Activated CD8-positive, alpha-beta memory T cell treated with anti-CD3 and anti-CD28 coated beads for 36 hours (primary cell): ENCODE data around the gene CLSTN1. TPM values are rescaled to one million over a fixed set of nuclear protein-coding genes. Genes with fewer than 3 reads are reported as not detected.
"Not testable (repeated sequence)": the region's sequence is repeated elsewhere in the genome, so short reads cannot be mapped to it uniquely, and the experiment has no call there.

ENCODE experiments used
- CTCF ChIA-PET: fragments of 350-600 bp; sonication (Branson Sonifier 250); formaldehyde crosslinking; loops from one replicate; lab custom pipeline; 2021; ENCODE audit warnings: antibody characterized with exemption; lab: Charles Lee
- POLR2A ChIA-PET: fragments of 350-600 bp; sonication (Branson Sonifier 250); formaldehyde crosslinking; loops from one replicate; lab custom pipeline; 2021; ENCODE audit warnings: antibody characterized with exemption; lab: Charles Lee
- total RNA-seq, 2 experiments: library from RNA; stranded (reverse); gene quantifications; one replicate each; pipeline ENCODE4 v1.2.3, GENCODE V29; 2021

CLSTN1 gene
- total RNA-seq, 2 experiments from 2014 or later, result 38.8 to 40.8 TPM

DNA sequence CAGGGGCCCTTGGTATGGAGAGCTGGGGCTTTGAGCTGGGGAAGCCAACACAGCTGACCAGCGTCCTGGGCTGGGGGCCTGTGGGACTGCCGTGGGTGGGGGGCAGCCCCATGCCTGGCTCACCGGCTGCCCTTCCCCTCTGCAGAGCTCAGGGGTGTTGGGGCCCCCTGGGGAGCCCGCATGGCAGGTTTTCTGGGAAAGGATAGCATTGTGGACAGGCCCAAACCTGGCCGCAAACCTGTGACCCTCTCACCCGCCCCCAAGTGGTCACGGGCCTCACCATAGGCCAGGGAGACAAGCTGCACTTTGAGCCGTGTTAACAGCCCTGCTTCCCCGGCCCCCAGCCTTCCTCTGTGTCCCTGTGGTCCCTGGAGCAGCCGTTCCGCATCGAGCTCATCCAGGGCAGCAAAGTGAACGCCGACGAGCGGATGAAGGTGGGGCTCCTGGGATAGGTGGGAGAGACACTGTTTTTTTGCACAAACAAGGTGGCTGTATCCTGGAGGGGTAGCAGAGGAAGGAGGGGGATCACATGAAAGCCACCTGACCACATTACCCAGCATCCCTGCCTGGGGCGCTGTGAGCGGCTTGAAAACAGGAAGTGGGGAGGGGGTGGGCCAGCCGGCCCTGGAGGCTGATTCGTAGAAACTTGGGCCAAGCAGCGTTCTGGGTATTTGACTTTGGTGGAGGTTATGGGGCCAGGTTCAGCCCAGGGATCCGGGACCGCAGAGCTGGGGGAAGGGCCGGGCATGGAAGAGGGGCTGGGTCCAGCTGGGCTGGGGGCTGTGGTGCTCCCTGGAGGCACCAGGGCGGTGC is 106.4 kb downstream of the CLSTN1 start:
- POLR2A ChIA-PET, result interaction anchor here (0.5 to 3.8 kb wide), 8 partner anchors 10 to 89 kb away, joined by 4 to 37 read pairs (median 5); partner anchors contain the start of gene PIK3CD

DNA sequence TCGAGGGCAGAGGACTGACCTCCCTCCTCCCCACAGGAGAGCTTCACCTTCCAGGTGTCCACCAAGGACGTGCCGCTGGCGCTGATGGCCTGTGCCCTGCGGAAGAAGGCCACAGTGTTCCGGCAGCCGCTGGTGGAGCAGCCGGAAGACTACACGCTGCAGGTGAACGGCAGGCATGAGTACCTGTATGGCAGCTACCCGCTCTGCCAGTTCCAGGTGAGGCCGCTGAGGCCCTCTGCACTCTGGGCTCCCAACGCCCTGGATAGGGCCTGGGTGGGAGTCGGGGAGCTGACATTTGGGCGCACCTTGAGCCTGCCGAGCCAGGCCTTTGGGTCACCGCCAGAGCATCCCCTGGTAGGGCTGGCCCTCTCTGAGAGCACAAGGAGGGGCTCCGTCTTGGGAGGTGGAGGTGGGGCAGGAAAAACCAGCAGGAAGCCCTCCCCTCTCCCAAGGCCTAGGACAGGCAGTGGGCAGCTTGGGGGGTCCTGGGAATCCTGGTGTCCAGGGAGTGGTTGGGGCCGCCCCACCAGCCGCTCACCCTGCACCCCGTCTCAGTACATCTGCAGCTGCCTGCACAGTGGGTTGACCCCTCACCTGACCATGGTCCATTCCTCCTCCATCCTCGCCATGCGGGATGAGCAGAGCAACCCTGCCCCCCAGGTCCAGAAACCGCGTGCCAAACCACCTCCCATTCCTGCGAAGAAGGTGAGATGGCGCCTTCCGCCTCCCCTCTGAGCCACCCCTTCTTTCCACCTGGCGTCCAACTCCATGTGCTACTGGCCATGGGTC is 107.2 kb downstream of the CLSTN1 start:
- POLR2A ChIA-PET, result interaction anchor here (0.5 to 3.8 kb wide), 10 partner anchors 10 to 90 kb away, joined by 3 to 37 read pairs (median 5); partner anchors contain the start of gene PIK3CD
- CTCF ChIA-PET, result interaction anchor here (0.5 to 5.7 kb wide), 14 partner anchors 11 to 296 kb away, joined by 3 to 51 read pairs (median 4); no protein-coding TSS in a partner anchor

More for the DNA sequence above, 106.4 kb downstream of the CLSTN1 start:
- CTCF ChIA-PET, result interaction anchor here (0.6 to 5.7 kb wide), 11 partner anchors 10 to 124 kb away, joined by 3 to 51 read pairs (median 4); no protein-coding TSS in a partner anchor

DNA sequence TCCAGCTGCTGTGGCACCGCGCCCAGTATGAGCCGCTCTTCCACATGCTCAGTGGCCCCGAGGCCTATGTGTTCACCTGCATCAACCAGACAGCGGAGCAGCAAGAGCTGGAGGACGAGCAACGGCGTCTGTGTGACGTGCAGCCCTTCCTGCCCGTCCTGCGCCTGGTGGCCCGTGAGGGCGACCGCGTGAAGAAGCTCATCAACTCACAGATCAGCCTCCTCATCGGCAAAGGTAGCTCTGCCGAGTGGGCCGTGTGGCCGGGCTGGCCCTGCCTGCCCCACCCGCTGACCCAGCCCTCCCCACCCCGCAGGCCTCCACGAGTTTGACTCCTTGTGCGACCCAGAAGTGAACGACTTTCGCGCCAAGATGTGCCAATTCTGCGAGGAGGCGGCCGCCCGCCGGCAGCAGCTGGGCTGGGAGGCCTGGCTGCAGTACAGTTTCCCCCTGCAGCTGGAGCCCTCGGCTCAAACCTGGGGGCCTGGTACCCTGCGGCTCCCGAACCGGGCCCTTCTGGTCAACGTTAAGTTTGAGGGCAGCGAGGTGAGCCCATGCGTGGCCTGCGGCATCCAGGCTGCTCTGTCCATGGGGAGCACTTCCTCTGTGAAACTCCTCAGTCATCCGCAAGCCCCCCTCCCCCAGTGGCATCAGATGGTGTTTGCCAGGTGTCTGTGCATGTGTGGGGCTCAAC is 108.1 kb downstream of the CLSTN1 start:
- CTCF ChIA-PET, result interaction anchor here (0.5 to 5.7 kb wide), 11 partner anchors 10 to 297 kb away, joined by 3 to 51 read pairs (median 4); no protein-coding TSS in a partner anchor
- POLR2A ChIA-PET, result interaction anchor here (0.6 to 3.8 kb wide), 7 partner anchors 12 to 89 kb away, joined by 3 to 37 read pairs (median 3); partner anchors contain the start of gene PIK3CD

DNA sequence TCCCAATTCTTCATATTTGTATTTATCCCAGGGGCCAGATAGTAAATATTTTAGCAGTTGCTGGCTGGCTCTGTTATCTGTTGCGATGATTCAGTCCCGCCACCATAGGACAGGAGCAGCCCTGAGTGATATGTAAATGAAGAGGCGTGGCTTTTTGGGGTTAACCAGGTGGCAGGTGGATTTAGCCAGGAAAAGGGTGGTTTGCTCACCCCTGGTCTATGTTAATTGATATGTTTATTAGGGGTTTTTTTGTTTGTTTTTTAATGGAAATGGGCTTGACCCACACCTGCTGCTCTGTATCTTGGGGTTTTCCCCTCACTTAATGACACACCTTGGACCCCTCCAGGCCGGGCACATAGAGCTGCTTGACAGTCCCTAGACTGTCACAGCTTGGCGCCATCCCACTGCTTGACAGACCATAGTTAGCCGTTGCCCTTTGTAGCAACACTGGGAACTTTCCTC is 109.5 kb downstream of the CLSTN1 start:
- ChIA-PET CTCF (interaction anchor here (1.2 to 5.7 kb wide), 3 partner anchors 11 to 86 kb away, joined by 3 to 51 read pairs (median 3); no protein-coding TSS in a partner anchor), POLR2A (interaction anchor here (0.7 to 3.8 kb wide), 2 partner anchors 20 to 86 kb away, joined by 3 to 19 read pairs; no protein-coding TSS in a partner anchor)

DNA sequence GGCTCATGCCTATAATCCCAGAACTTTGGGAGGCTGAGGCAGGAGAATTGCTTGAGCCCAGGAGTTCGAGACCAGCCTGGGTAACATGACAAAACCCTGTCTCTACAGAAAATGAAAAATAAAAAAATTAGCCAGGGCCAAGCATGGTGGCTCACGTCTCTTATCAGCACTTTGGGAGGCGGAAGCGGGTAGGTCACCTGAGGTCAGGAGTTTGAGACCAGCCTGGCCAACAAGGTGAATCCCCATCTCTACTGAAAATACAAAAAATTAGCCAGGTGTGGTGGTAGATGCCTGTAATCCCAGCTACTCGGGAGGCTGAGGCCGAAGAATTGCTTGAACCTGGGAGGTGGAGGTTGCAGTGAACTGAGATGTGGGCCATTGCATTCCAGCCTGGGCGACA is 111.0 kb downstream of the CLSTN1 start:
- POLR2A ChIA-PET, result not testable (repeated sequence)
- CTCF ChIA-PET, result interaction anchor here (1.6 to 5.7 kb wide), 2 partner anchors 8 to 85 kb away, joined by 4 to 51 read pairs; no protein-coding TSS in a partner anchor

DNA sequence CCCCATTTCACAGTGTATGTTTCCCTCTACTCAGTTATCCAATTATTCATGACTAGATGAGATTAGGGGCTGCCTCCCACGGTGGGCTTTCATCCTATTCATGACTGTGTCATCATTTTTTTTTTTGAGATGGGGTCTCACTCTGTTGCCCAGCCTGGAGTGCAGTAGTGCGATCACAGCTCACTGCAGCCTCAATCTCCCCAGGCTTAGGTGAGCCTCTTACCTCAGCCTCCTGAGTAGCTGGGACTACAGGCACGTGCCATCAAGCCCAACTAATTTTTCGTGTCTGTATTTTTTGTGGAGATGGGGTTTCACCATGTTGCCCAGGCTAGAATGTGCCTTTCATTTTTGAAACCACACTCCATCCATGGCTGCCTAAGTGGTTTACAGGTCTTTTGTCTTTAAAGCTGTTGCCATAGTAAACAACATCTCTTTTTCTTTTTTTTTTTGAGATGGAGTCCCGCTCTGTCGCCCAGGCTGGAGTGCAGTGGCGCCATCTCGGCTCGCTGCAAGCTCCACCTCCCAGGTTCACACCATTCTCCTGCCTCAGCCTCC is 112.2 kb downstream of the CLSTN1 start:
- ChIA-PET POLR2A (no interaction called here), CTCF (interaction anchor here (0.7 to 1.6 kb wide), 5 partner anchors 9 to 861 kb away, joined by 3 to 4 read pairs (median 3); no protein-coding TSS in a partner anchor)

DNA sequence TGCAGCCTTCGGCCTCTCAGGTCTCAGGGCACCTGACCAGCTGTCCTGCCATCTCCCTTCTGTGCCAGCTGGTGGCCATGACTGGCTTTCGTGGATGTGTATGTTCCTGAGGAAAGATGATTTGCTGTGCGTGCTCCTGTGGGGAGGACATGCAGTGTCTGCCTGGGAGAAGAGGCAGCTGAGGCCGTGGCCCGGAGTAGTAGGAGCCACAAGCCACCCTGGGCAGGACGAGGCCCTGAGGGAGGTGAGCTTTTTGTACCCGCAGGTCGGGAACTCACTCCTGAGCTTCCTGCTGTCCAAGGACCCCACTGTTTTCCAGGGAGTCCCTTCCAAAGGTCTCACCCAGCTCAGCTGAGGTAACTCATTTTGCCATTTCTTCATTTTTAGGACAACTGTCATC is 113.7 kb downstream of the CLSTN1 start:
- POLR2A ChIA-PET, result no interaction called here
- CTCF ChIA-PET, result interaction anchor here (0.8 to 1.5 kb wide), 2 partner anchors 11 to 83 kb away, joined by 3 to 5 read pairs; no protein-coding TSS in a partner anchor

DNA sequence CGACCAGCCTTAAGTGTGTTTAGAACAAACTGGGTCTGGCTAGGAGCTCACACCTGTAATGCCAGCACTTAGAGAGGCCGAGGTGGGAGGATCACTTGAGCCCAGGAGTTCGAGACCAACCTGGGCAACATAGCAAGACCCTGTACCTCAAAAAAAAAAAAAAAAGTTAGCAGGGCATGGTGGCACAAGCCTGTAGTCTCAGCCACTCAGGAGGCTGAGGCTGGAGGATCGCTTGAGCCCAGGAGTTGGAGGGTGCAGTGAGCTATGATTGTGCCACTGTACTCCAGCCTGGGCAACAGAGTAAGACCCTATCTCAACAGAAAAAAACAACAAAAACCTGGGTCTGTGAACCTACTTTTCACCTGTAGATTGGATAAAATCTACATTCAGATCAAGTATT is 117.6 kb downstream of the CLSTN1 start:
- ChIA-PET POLR2A (interaction anchor here (0.7 to 1.2 kb wide), 2 partner anchors 11 to 59 kb away, joined by 5 to 10 read pairs; no protein-coding TSS in a partner anchor), CTCF (interaction anchor here (0.7 kb wide), 1 partner anchor 16 kb away, joined by 3 read pairs; no protein-coding TSS in a partner anchor)

DNA sequence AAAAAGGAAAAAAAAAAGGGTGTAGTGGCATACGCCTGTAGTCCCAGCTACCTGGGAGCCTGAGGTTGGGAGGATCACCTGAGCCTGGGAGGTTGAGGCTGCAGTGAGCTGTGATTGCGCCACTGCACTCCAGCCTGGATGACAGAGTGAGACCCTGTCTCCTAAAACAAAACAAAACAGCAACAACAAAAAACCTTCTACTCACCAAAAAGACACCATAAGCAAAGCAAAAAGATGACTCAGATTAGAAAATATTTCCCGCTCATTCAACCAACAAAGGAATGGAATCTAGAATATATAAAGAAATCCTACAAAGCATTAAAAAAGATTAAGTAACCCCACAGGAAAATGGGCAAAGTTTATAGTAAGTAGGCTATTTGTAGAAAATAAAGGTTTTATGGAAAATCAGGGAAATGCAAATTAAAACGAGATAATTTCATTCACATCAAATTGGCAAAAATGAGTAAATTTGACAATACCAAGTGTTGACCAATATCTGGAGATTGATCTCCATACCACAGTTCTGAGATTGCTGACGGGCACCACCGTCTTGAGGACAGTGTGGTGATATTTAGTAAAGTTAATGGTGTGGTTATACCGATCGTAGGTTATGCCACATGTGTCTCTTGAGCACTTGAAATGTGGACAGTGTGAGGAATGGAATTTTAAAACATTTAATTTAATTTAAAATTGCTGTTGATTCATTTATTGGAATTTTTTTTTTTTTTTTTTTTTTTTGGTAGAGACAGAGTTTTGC is 118.2 kb downstream of the CLSTN1 start:
- POLR2A ChIA-PET, result interaction anchor here (0.7 to 1.2 kb wide), 3 partner anchors 12 to 59 kb away, joined by 5 to 10 read pairs (median 7); no protein-coding TSS in a partner anchor
- CTCF ChIA-PET, result interaction anchor here (0.7 to 1.3 kb wide), 3 partner anchors 15 to 90 kb away, joined by 3 read pairs; no protein-coding TSS in a partner anchor

DNA sequence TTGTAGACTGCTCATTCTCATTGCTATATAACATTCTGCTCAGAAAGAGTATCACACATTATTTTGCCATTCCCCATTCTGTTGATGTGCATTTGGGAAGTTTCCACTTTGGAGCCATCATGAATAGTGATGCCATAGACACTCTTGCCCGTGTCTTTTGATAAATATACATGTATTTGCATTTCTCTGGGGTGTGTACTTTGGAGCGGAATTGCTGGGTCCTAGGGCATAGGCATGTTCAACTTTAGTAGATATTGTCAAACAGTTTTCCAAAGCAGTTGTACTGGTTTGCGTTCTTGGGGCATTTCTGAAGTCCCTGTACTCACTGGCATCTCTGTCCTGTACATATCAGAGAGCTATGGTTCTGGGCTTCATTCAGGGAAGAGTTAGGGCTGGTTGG is 120.1 kb downstream of the CLSTN1 start:
- CTCF ChIA-PET, result interaction anchor here (0.7 to 3.8 kb wide), 7 partner anchors 9 to 162 kb away, joined by 3 to 21 read pairs (median 4); no protein-coding TSS in a partner anchor
- POLR2A ChIA-PET, result no interaction called here

DNA sequence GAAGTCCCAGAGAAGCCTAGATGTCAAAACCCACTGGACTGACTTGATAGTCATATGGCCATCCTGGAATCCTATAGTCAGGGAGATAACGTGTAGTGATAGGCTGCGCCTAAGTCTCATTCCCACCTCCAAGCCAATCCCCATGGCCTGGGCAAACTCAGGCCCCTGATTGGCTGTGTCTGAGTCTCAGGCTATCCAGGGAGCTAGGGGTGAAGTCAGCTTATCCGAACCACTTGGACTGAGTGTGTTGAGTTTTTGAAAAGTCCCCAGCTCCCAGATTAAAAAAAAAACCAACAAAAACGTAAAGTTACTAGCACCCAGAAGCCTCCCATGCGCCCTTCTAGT is 120.6 kb downstream of the CLSTN1 start:
- POLR2A ChIA-PET, result no interaction called here
- CTCF ChIA-PET, result interaction anchor here (0.9 to 3.8 kb wide), 10 partner anchors 11 to 162 kb away, joined by 3 to 21 read pairs (median 4); no protein-coding TSS in a partner anchor

DNA sequence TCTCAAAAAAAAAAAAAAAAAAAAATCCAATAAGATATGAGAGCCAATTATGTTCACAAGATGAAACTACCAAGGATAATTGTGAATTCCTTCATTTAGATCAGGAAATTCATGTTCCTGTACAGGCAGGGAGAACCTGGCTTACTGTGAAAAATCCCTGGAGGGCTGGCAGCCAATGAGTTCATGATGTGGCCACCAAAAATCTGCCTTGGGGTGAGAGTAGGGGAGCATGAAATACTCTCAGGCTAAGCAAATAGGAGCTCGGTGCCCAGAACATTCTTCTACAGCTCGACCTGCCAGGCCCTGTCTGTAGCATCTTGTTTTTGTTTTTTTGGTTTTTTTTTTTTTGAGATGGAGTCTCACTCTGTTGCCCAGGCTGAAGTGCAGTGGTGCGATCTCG is 122.1 kb downstream of the CLSTN1 start:
- ChIA-PET POLR2A (no interaction called here), CTCF (interaction anchor here (0.9 to 3.8 kb wide), 4 partner anchors 10 to 75 kb away, joined by 3 to 21 read pairs (median 4); no protein-coding TSS in a partner anchor)

DNA sequence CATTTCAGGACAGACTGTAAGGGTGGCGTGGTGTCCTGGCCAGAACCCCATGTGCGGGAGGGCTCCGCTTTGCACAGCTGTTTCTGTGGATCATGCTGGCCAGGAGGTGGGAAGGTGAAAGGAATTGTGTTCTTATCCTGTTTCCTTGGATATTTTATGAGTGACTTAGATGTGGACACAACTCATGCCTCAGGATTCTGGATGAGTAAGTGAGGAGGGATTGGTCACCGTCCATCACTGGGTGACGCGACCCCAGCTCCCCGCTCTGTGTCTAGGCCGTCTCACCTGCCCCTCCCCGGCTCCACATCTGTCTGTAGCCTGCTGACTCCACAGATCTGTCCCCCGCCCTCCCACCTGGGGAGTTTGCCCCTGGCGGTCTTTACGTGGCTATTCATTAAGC is 123.4 kb downstream of the CLSTN1 start:
- ChIA-PET CTCF (no interaction called here), POLR2A (no interaction called here)

DNA sequence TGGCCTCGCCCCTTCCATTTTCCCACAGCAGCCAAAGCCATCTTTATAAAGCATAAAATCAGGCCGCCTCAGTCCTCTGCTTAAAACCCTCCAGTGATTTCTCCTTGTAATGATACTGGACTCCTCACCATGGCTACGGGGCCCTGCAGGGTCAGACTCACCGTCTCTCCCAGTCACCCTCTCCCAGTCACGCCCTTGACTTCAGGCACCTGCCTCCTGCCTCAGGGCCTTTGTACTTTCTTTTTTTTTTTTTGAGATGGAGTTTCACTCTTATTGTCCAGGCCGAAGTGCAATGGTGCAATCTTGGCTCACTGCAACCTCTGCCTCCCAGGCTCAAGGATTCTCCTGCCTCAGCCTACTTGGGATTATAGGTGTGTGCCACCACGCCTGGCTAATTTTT is 124.4 kb downstream of the CLSTN1 start:
- POLR2A ChIA-PET, result no interaction called here
- CTCF ChIA-PET, result interaction anchor here (1.0 kb wide), 1 partner anchor 28 kb away, joined by 4 read pairs; no protein-coding TSS in a partner anchor

DNA sequence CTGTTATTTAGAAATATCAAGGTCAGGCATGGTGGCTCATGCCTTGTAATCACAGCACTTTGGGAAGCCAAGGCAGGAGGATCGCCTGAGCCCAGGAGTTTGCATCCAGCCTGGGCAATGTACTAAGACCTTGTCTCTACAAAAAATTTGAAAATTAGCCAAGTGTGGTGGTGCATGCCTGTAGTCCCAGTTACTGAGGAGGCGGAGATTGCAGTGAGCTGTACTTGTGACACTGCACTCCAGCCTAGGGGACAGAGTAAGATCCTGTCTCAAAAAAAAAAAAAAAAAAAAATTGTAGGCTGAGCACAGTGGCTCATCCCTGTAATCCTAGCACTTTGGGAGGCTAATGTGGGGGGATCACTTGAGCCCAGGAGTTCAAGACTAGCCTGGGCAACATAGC is 127.0 kb downstream of the CLSTN1 start:
- ChIA-PET POLR2A (no interaction called here), CTCF (interaction anchor here (0.7 to 1.2 kb wide), 2 partner anchors 19 kb away, joined by 3 to 5 read pairs; no protein-coding TSS in a partner anchor)

DNA sequence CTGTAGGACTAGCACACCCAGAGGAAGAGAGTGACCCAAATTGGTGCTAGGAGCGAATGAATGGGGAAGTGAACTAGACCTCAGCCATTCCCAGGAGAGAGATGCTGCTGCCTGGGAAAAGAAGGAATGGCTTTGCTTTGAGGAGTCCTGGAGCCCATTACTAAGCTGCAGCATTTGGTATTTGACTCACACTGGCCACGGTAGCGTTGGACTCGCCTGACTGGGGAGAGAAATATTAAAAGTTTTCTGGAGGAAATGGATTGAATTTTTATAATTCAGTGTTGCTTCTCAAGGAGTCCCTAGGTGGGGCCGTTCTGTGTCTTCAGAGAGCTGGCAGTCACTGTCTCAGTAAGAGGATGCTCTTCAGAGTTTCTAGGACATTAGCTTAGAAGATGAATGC is 132.1 kb downstream of the CLSTN1 start:
- POLR2A ChIA-PET, result interaction anchor here (0.9 to 1.7 kb wide), 2 partner anchors 26 to 39 kb away, joined by 3 to 4 read pairs; no protein-coding TSS in a partner anchor

More for the DNA sequence above, 132.1 kb downstream of the CLSTN1 start:
- CTCF ChIA-PET, result interaction anchor here (0.7 to 5.1 kb wide), 5 partner anchors 11 to 41 kb away, joined by 3 to 25 read pairs (median 4); partner anchors contain the start of gene PIK3CD
